Kidney (tissue), 14 donors: ENCODE measurements around the gene ACVRL1. TPM values are rescaled to one million over a fixed set of nuclear protein-coding genes. Genes with fewer than 3 reads are reported as not detected.

Experiments used
- DNase-seq, 5 donors: peaks; one replicate each; pipeline ENCODE4 v3.0.0-alpha.2; 2013 to 2020
- FAIRE-seq: peaks from 2 replicates; lab custom pipeline; 2012; peaks lifted over from hg19 to GRCh38; lab: Jason Lieb, UNC
- H3K27ac ChIP-seq, 2 donors: one replicate each; pipeline ENCODE4 v1.7.0; 2013; ENCODE audit warnings: low read depth in 2 of 2, low read length in 2 of 2, inconsistent platforms in 1 of 2
- H3K27me3 ChIP-seq: one replicate; pipeline ENCODE4 v1.7.1; 2013; ENCODE audit warnings: low read length, inconsistent platforms; ENCODE audit not compliant: control insufficient read depth, insufficient read depth
- H3K36me3 ChIP-seq, 3 donors: one replicate each; pipeline versions ENCODE4 v1.7.0 to v1.7.1; 2013; ENCODE audit warnings: low read length in 3 of 3, control low read depth in 1 of 3, inconsistent platforms in 1 of 3; ENCODE audit not compliant: insufficient read depth in 3 of 3, control insufficient read depth in 2 of 3
- H3K4me1 ChIP-seq, 3 donors: one replicate each; pipeline versions ENCODE4 v1.7.0 to v1.7.1; 2013; ENCODE audit warnings: low read length in 3 of 3, inconsistent platforms in 1 of 3, low read depth in 1 of 3; ENCODE audit not compliant: control insufficient read depth in 2 of 3, insufficient read depth in 2 of 3
- H3K4me3 ChIP-seq, 3 donors: one replicate each; pipeline versions ENCODE4 v1.7.0 to v1.8.1; 2013; ENCODE audit warnings: low read length in 3 of 3, control low read depth in 1 of 3, inconsistent platforms in 1 of 3
- H3K9ac ChIP-seq, 3 donors: one replicate each; pipeline versions ENCODE4 v1.7.0 to v1.7.1; 2013; ENCODE audit warnings: low read length in 3 of 3, control low read depth in 1 of 3, inconsistent platforms in 1 of 3
- H3K9me3 ChIP-seq, 3 donors: one replicate each; pipeline versions ENCODE4 v1.7.0 to v1.7.1; 2013; ENCODE audit warnings: low read length in 3 of 3, control low read depth in 1 of 3, inconsistent platforms in 1 of 3; ENCODE audit not compliant: control insufficient read depth in 2 of 3, insufficient read depth in 1 of 3
- CTCF ChIP-seq: IDR thresholded peaks from 3 replicates; pipeline ENCODE4 v1.5.1; 2012; ENCODE audit warnings: mild to moderate bottlenecking, moderate library complexity, borderline replicate concordance; ENCODE audit not compliant: insufficient read depth; ENCODE audit errors: extremely low read depth
- intact Hi-C: fragments of 100-400 bp; cut with DNase I; formaldehyde crosslinking; loops from one replicate; pipeline ENCODE4 v1.11.1; 2022
- polyA plus RNA-seq: library from polyadenylated mRNA; stranded (reverse); fragments of 350-450 nt; fragmentation: Illumina TruSeq; extraction: RNeasy Lipid Tissue Mini Kit (QIAGEN cat#74804); gene quantifications from one replicate; pipeline ENCODE4 v1.2.3, GENCODE V29; 2014; ENCODE audit warnings: low read depth, low replicate concordance; ENCODE audit not compliant: insufficient read depth
- total RNA-seq: library from RNA; stranded (reverse); fragmentation: NEBNext Ultra II Directional; extraction: Animal tissue kit (Norgen Biotek cat#: 25700); gene quantifications from one replicate; pipeline ENCODE4 v1.2.1, GENCODE V29; 2021
- donor health status: control.
- donor health status: control.
- donor health status: control.
- donor health status: control.
- donor health status: control.
- donor health status: DM: yes; HTN: yes; CAD: no.
- donor health status: Normal renal cell carcinoma (clear cell type).

ACVRL1 gene
- total and polyA plus RNA-seq, 2 donors from 2014 or later = 29.1 to 88.4 TPM

GRCh38 chr12:51893786-51894185 lies 13.5 kb upstream of the ACVRL1 start:
- Histone ChIP-seq H3K4me1 (peaks cover 0 to 6% (median 6%) of the 10 kb centered on the region in 3 donors), H3K9me3 (no peaks in the 10 kb centered on the region), H3K27me3 (no peaks in the 10 kb centered on the region), H3K4me3 (no peak overlapping the region), H3K27ac (no peak overlapping the region), H3K9ac (no peak overlapping the region), H3K36me3 (no peaks in the 10 kb centered on the region)
- no peak for TF ChIP-seq CTCF
- DNase-seq (no peak), FAIRE-seq (no peak)
- intact Hi-C loops = loop anchor here (10.0 kb wide), 1 partner anchor 91 kb away; no protein-coding TSS in a partner anchor

GRCh38 chr12:51895378-51896135 lies 11.7 kb upstream of the ACVRL1 start:
- Histone ChIP-seq H3K9me3 (no peaks in the 10 kb centered on the region), H3K27me3 (no peaks in the 10 kb centered on the region), H3K4me1 (peaks cover 0 to 6% (median 6%) of the 10 kb centered on the region in 3 donors), H3K36me3 (no peaks in the 10 kb centered on the region), H3K9ac (no peak overlapping the region), H3K27ac (no peak overlapping the region), H3K4me3 (no peak overlapping the region)
- DNase-seq = no peak
- no peak for TF ChIP-seq CTCF
- intact Hi-C loops = loop anchor here (10.0 kb wide), 1 partner anchor 89 kb away; no protein-coding TSS in a partner anchor
- FAIRE-seq = no peak

GRCh38 chr12:51896236-51896635 lies 11.1 kb upstream of the ACVRL1 start:
- Histone ChIP-seq H3K27ac (no peak overlapping the region), H3K4me3 (no peak overlapping the region), H3K9ac (no peak overlapping the region), H3K27me3 (no peaks in the 10 kb centered on the region), H3K9me3 (no peaks in the 10 kb centered on the region), H3K4me1 (peaks cover 0 to 6% (median 6%) of the 10 kb centered on the region in 3 donors), H3K36me3 (no peaks in the 10 kb centered on the region)
- FAIRE-seq (no peak), DNase-seq (no peak)
- no peak for TF ChIP-seq CTCF
- intact Hi-C loops = loop anchor here (10.0 kb wide), 1 partner anchor 89 kb away; no protein-coding TSS in a partner anchor
